GM12878 (cell line): Measurements from ENCODE around the gene PDE3B. TPM values are rescaled to one million over a fixed set of nuclear protein-coding genes. Genes with fewer than 3 reads are reported as not detected.

ENCODE experiments used
- ATAC-seq: fragments of 200-7000 bp; cut with Tn5 transposase; 3 replicates; pipeline ENCODE4 v1.9.1; 2020; ENCODE audit warnings: mild to moderate bottlenecking, moderate library complexity
- BruUV-seq: library from RNA; stranded (reverse); fragments of 400-500 nt; replicated peaks from 2 replicates; lab custom pipeline; 2021; lab: Mats Ljungman, UMichigan
- CTCF ChIA-PET: fragments of 300-600 bp; sonication (Branson Sonifier 250); formaldehyde crosslinking; extraction: SDS; loops from one replicate; lab custom pipeline; 2021; ENCODE audit warnings: inconsistent platforms; lab: Yijun Ruan, JAX
- POLR2A ChIA-PET: fragments of 350-600 bp; formaldehyde crosslinking; extraction: SDS; loops from one replicate; lab custom pipeline; 2021; ENCODE audit warnings: inconsistent platforms; lab: Charles Lee
- RAD21 ChIA-PET: fragments of 300-600 bp; sonication (Branson Sonifier 250); formaldehyde crosslinking; loops from one replicate; lab custom pipeline; 2023; ENCODE audit warnings: antibody characterized with exemption; ENCODE audit not compliant: unreplicated experiment; lab: Charles Lee
- SMC1A ChIA-PET: fragments of 300-600 bp; sonication (Branson Sonifier 250); formaldehyde crosslinking; loops from one replicate; lab custom pipeline; 2023; ENCODE audit not compliant: unreplicated experiment, uncharacterized antibody; lab: Charles Lee
- DNase-seq: peaks from one replicate; pipeline ENCODE4 v3.0.0-alpha.2; 2011; ENCODE audit warnings: low read depth, low spot score
- FAIRE-seq: peaks from 3 replicates; lab custom pipeline; 2011; peaks lifted over from hg19 to GRCh38; lab: Jason Lieb, UNC
- H2AFZ ChIP-seq: 2 replicates; pipeline ENCODE4 v1.6.0; 2011; ENCODE audit warnings: low read depth, low read length, control low read depth; ENCODE audit not compliant: control insufficient read depth
- H3K27ac ChIP-seq: 2 replicates; pipeline ENCODE4 v1.5.1; 2011; ENCODE audit warnings: control low read depth; ENCODE audit not compliant: control insufficient read depth, insufficient read depth
- H3K27me3 ChIP-seq, 2 experiments: replicated peaks in 1 of 2; 2 replicates each; pipeline versions ENCODE4 v1.6.0 to v1.6.1; 2011; ENCODE audit warnings: low read length in 1 of 2; ENCODE audit not compliant: control insufficient read depth in 2 of 2, insufficient read depth in 2 of 2
- H3K36me3 ChIP-seq, 2 experiments: 2 replicates each; pipeline ENCODE4 v1.5.1; 2011; ENCODE audit warnings: low read length in 1 of 2; ENCODE audit not compliant: control insufficient read depth in 2 of 2, insufficient read depth in 2 of 2
- H3K4me1 ChIP-seq: 2 replicates; pipeline ENCODE4 v1.6.1; 2011; ENCODE audit warnings: mild to moderate bottlenecking, low read length, moderate library complexity, mixed read lengths; ENCODE audit not compliant: control insufficient read depth, insufficient read depth
- H3K4me2 ChIP-seq: 2 replicates; pipeline ENCODE4 v1.6.0; 2011; ENCODE audit warnings: control low read depth; ENCODE audit not compliant: control insufficient read depth, insufficient read depth
- H3K4me3 ChIP-seq: fragments of 200-600 bp; sonication (generic); 2 replicates; pipeline ENCODE4 v1.5.1; 2016
- H3K79me2 ChIP-seq: 2 replicates; pipeline ENCODE4 v1.6.0; 2011; ENCODE audit warnings: low read length; ENCODE audit not compliant: control insufficient read depth, insufficient read depth
- H3K9ac ChIP-seq: 2 replicates; pipeline ENCODE4 v1.8.0; 2011; ENCODE audit warnings: low read length, control low read depth, mixed read lengths; ENCODE audit not compliant: control insufficient read depth, insufficient read depth
- H3K9me3 ChIP-seq: replicated peaks from 3 replicates; pipeline ENCODE4 v1.5.1; 2011; ENCODE audit warnings: mild to moderate bottlenecking, low read length; ENCODE audit not compliant: control insufficient read depth, insufficient read depth
- H4K20me1 ChIP-seq: 2 replicates; pipeline ENCODE4 v1.6.0; 2011; ENCODE audit not compliant: control insufficient read depth, insufficient read depth
- ASH2L ChIP-seq: fragments of 300-600, 200-600 bp; sonication (generic); IDR thresholded peaks from 2 replicates; pipeline ENCODE4 v1.6.1; 2017; ENCODE audit warnings: low read depth, mild to moderate bottlenecking, borderline replicate concordance
- CBX5 ChIP-seq: sonication (generic); IDR thresholded peaks from 2 replicates; pipeline ENCODE4 v1.6.1; 2016; ENCODE audit warnings: low read depth, moderate library complexity, mild to moderate bottlenecking, inconsistent platforms
- EED ChIP-seq: sonication (generic); IDR thresholded peaks from 2 replicates; pipeline ENCODE4 v1.6.1; 2016; ENCODE audit warnings: antibody characterized with exemption, low read depth
- ETV6 ChIP-seq, 2 experiments: fragments of 450-650 bp in 1 of 2; IDR thresholded peaks in 1 of 2; conservative IDR thresholded peaks in 1 of 2; 2 replicates each; pipeline ENCODE4 v1.6.1; 2014; ENCODE audit warnings: antibody characterized with exemption in 1 of 2, borderline replicate concordance in 1 of 2, low read depth in 1 of 2, mild to moderate bottlenecking in 1 of 2, moderate library complexity in 1 of 2
- FOXM1 ChIP-seq: IDR thresholded peaks from 2 replicates; pipeline ENCODE4 v1.6.1; 2012; ENCODE audit warnings: low read depth, mild to moderate bottlenecking, inconsistent platforms, low read length, moderate library complexity
- MTA3 ChIP-seq: IDR thresholded peaks from 2 replicates; pipeline ENCODE4 v1.6.1; 2012; ENCODE audit warnings: low read length, inconsistent platforms, borderline replicate concordance
- MYC ChIP-seq: IDR thresholded peaks from 2 replicates; pipeline ENCODE4 v1.6.1; 2011; ENCODE audit warnings: mild to moderate bottlenecking, low read length, moderate library complexity, inconsistent platforms; ENCODE audit not compliant: insufficient read depth, insufficient replicate concordance, insufficient read length, severe bottlenecking
- NR2F1 ChIP-seq: fragments of 450-650 bp; conservative IDR thresholded peaks from 2 replicates; pipeline ENCODE4 v1.6.1; 2017; ENCODE audit warnings: mild to moderate bottlenecking
- POLR2A ChIP-seq: IDR thresholded peaks from 2 replicates; pipeline ENCODE4 v1.6.1; 2011; ENCODE audit warnings: low read depth, mild to moderate bottlenecking, low read length
- POU2F2 ChIP-seq: IDR thresholded peaks from 3 replicates; pipeline ENCODE4 v1.6.1; 2011; ENCODE audit warnings: low read depth, mild to moderate bottlenecking, low read length, borderline replicate concordance
- RAD21 ChIP-seq: IDR thresholded peaks from 2 replicates; pipeline ENCODE4 v1.6.1; 2011; ENCODE audit warnings: mild to moderate bottlenecking, low read depth, low read length, moderate library complexity; ENCODE audit not compliant: insufficient read depth
- RBBP5 ChIP-seq: fragments of 200-600 bp; sonication (generic); conservative IDR thresholded peaks from 2 replicates; pipeline ENCODE4 v1.6.1; 2016
- SMC3 ChIP-seq: IDR thresholded peaks from 2 replicates; pipeline ENCODE4 v1.6.1; 2011; ENCODE audit warnings: low read length, improper control_type of control experiment, borderline replicate concordance
- TARDBP ChIP-seq: IDR thresholded peaks from 2 replicates; pipeline ENCODE4 v1.6.1; 2016; ENCODE audit warnings: borderline replicate concordance
- WRNIP1 ChIP-seq: IDR thresholded peaks from 2 replicates; pipeline ENCODE4 v1.6.1; 2011; ENCODE audit warnings: low read depth, low read length, improper control_type of control experiment, borderline replicate concordance
- ZBED1 ChIP-seq: IDR thresholded peaks from 2 replicates; pipeline ENCODE4 v1.6.1; 2016; ENCODE audit warnings: borderline replicate concordance
- ZNF217 ChIP-seq: fragments of 450-650 bp; IDR thresholded peaks from 2 replicates; pipeline ENCODE4 v1.6.1; 2017; ENCODE audit warnings: antibody characterized with exemption, mild to moderate bottlenecking
- ZNF274 ChIP-seq: IDR thresholded peaks from one replicate; pipeline ENCODE4 v1.8.0; 2011; ENCODE audit not compliant: insufficient read length, insufficient read depth
- WGBS: methylation state at CpG from one replicate; pipeline ENCODE4 v1.1.6; 2016; ENCODE audit warnings: low lambda C conversion rate; ENCODE audit not compliant: insufficient replicate concordance, insufficient coverage; ENCODE audit errors: missing lambda C conversion rate; 5-methylcytosine and 5-hydroxymethylcytosine counted together
- in situ Hi-C: fragments of 300-500 bp; cut with MboI; formaldehyde crosslinking; loops from 9 replicates; pipeline ENCODE4 v1.14.3; 2018; ENCODE audit warnings: mixed read lengths
- intact Hi-C: fragments of 100-400 bp; cut with micrococcal nuclease; formaldehyde crosslinking; loops from one replicate; pipeline ENCODE4 v1.14.2; 2022; ENCODE audit not compliant: unreplicated experiment
- polyA plus RNA-seq, 11 experiments: library from polyadenylated mRNA; depleted of rRNA in 4 of 11; unstranded in 6 of 11; stranded (reverse) in 5 of 11; fragments of >200 nt; fragmentation: Nextera tagmentation in 4 of 11; fragmentation: Illumina TruSeq in 1 of 11; extraction: Ambion mirVana in 4 of 11; extraction: Trizol in 1 of 11; gene quantifications; 1 replicate in 1 of 11; 2 replicates in 10 of 11; pipeline versions ENCODE4 v1.2.1 to v1.2.3, GENCODE V29; 2011 to 2016; ENCODE audit warnings: inconsistent platforms in 2 of 11, missing spikeins in 2 of 11, low read depth in 1 of 11
- total RNA-seq, 4 experiments: library from RNA; depleted of rRNA in 3 of 4; stranded (reverse); fragments of >200 nt in 3 of 4; fragmentation: Illumina TruSeq in 1 of 4; extraction: Trizol in 1 of 4; gene quantifications; 2 replicates each; pipeline versions ENCODE4 v1.2.1 to v1.2.3, GENCODE V29; 2013 to 2021
- TF ChIP-seq, protein P1 (sequence below): IDR thresholded peaks from 2 replicates; pipeline ENCODE4 v1.6.1; 2011; ENCODE audit warnings: borderline replicate concordance, low read depth, mild to moderate bottlenecking, moderate library complexity, mixed read lengths, low read length; ENCODE audit not compliant: insufficient read depth; ENCODE audit errors: extremely low read length
- TF ChIP-seq, protein P2 (sequence below): fragments of 450-650 bp; IDR thresholded peaks from 2 replicates; pipeline ENCODE4 v1.6.1; 2016; ENCODE audit warnings: mild to moderate bottlenecking, moderate library complexity, borderline replicate concordance

Gene PDE3B
- total and polyA plus RNA-seq, 10 of the 15 experiments (the other 5 are each of a cell fraction or from before 2014, with no cell fraction given) = 0.04 to 3.1 (median 1.9) TPM

DNA sequence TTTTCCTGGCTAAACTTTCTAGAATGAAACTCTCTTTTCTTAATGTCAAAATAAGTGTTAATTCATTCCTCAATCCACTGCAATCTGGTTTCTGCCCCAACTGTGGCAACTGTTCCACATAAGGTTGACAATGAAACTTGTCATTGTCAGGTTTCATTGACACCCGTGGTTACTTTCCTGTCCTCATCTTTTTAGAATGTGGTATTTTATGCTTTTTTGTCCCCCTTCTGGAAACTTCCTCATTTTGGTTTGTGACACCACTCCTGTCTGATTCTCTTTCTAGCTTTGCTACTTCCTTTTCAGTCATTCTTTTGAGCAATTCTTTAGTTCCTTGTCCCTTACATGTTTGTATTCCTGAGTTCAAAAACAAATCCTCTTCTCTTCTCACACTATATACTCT is 7.5 kb upstream of the PDE3B start:
- DNase-seq (no peak), ATAC-seq (no peak; the same call in 2 of the 3 replicates), FAIRE-seq (no peak)
- Histone ChIP-seq H3K4me2 (no peak overlapping the region), H3K79me2 (no peaks in the 10 kb centered on the region), H3K27me3 (peaks cover 0 to 3% of the 10 kb centered on the region in 2 experiments; a peak in 1 of 4 replicates), H3K4me3 (no peak overlapping the region), H3K4me1 (no peaks in the 10 kb centered on the region), H3K9me3 (no peaks in the 10 kb centered on the region), H3K9ac (no peak overlapping the region), H2AFZ (no peak overlapping the region), H3K36me3 (no peaks in the 10 kb centered on the region), H3K27ac (no peak overlapping the region), H4K20me1 (no peaks in the 10 kb centered on the region)
- SMC1A ChIA-PET = interaction anchor here (0.6 kb wide), 1 partner anchor 268 kb away, joined by 3 read pairs; no protein-coding TSS in a partner anchor
- 6% methylated on average over 1 of the region's 1 CpG for WGBS
- TF ChIP-seq ZNF217 (no peak), FOXM1 (no peak), NR2F1 (no peak), MYC (no peak), POU2F2 (no peak), ZBED1 (no peak), ZNF274 (no peak), SMC3 (no peak), ASH2L (no peak), MTA3 (no peak), CBX5 (no peak), WRNIP1 (no peak), RBBP5 (no peak), RAD21 (no peak), TARDBP (no peak), ETV6 (conservative IDR thresholded peaks at IDR 0.05 in 1 of 2, IDR thresholded peaks at IDR 0.05 in 1 of 2; ENCODE audit: borderline replicate concordance in 1 of 2, low read depth in 1 of 2) (no peak), POLR2A (no peak), EED (no peak)
- TF ChIP-seq, protein P1, sequence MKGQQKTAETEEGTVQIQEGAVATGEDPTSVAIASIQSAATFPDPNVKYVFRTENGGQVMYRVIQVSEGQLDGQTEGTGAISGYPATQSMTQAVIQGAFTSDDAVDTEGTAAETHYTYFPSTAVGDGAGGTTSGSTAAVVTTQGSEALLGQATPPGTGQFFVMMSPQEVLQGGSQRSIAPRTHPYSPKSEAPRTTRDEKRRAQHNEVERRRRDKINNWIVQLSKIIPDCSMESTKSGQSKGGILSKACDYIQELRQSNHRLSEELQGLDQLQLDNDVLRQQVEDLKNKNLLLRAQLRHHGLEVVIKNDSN = no peak
- TF ChIP-seq, protein P2, sequence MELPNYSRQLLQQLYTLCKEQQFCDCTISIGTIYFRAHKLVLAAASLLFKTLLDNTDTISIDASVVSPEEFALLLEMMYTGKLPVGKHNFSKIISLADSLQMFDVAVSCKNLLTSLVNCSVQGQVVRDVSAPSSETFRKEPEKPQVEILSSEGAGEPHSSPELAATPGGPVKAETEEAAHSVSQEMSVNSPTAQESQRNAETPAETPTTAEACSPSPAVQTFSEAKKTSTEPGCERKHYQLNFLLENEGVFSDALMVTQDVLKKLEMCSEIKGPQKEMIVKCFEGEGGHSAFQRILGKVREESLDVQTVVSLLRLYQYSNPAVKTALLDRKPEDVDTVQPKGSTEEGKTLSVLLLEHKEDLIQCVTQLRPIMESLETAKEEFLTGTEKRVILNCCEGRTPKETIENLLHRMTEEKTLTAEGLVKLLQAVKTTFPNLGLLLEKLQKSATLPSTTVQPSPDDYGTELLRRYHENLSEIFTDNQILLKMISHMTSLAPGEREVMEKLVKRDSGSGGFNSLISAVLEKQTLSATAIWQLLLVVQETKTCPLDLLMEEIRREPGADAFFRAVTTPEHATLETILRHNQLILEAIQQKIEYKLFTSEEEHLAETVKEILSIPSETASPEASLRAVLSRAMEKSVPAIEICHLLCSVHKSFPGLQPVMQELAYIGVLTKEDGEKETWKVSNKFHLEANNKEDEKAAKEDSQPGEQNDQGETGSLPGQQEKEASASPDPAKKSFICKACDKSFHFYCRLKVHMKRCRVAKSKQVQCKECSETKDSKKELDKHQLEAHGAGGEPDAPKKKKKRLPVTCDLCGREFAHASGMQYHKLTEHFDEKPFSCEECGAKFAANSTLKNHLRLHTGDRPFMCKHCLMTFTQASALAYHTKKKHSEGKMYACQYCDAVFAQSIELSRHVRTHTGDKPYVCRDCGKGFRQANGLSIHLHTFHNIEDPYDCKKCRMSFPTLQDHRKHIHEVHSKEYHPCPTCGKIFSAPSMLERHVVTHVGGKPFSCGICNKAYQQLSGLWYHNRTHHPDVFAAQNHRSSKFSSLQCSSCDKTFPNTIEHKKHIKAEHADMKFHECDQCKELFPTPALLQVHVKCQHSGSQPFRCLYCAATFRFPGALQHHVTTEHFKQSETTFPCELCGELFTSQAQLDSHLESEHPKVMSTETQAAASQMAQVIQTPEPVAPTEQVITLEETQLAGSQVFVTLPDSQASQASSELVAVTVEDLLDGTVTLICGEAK = no peak
- POLR2A ChIA-PET = no interaction called here
- intact Hi-C loops (no loop called here), in situ Hi-C loops (no loop called here)
- RAD21 ChIA-PET = interaction anchor here (0.6 kb wide), 1 partner anchor 1171 kb away, joined by 3 read pairs; no protein-coding TSS in a partner anchor
- CTCF ChIA-PET = no interaction called here
- no TSS peak for BruUV-seq
